ENCODE data around the gene CFAP46.

The CFAP46 gene

DNA sequence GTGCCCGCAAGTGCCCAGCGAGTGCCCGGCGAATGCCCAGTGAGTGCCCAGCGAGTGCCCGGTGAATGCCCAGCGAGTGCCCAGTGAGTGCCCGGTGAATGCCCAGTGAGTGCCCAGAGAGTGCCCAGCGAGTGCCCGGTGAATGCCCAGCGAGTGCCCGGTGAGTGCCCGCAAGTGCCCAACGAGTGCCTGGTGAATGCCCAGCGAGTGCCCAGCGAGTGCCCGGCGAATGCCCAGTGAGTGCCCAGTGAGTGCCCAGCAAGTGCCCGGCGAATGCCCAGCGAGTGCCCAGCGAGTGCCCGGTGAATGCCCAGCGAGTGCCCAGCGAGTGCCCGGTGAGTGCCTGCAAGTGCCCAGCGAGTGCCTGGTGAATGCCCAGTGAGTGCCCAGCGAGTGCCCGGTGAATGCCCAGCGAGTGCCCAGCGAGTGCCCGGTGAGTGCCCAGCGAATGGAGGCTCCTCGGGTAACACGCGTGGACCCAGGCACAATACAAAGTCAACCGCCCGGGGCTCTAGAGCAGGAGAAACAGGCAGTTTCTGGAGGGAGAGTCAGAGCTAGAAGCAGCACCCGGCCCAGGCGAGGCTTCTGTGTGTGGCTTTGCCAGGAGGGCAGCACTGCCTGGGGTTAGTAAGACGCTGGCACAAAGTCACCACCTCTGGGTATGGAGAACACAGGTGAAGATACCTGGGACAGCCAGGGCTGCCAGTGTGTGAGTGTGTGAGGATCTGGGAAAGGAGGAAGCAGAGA is 38.2 kb upstream of the CFAP46 start:
- DNase-seq, result no peak
- in situ Hi-C loops (cut with MboI; ENCODE audit: low pct_unique_long_range_greater_than_20kb, low sequenced_read_pairs), result no loop called here

DNA sequence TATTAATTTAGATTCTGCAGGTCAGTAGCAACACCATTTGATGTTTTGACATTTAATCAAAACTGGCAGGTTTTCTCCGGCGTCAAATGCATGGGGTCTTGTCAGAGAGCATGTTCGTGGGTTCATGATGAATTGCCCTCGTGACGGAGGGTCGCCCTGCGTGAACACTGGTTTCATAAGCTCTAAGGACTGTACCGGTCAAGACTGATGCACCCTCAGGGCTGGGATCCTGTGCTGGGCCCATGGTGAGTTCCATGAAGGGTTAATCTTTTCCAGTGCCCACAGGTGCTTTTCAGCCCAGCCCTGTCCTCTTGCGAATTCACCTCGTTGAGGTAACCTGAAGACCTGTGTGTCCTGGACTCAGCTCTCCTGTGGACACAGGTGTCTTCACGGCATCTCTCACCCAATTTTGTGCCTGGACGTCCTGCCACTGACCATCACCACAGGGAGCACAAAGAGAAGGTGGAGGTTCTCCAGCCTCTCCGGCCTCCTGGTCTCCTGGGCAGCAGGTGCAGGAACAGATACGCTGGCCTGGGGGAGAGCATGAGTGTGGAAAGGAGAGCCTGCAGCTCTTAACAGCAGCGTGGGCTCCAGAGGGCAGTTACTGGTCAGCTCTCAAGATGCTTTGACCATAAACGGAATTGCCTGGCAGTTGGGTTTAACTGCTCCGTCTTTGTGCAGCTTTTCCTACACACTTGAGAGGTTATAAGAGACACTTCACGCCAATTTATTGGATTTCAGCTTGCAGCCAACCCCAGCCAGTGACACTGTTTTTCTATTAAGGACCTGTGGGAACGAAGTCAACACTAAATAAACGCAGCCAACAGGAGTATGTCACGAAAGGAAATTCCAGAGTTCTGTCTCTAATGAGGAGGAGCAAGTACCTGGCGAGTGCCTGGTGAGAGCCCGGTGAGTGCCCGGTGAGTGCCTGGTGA is 37.4 kb upstream of the CFAP46 start:
- in situ Hi-C loops (cut with MboI; ENCODE audit: low pct_unique_long_range_greater_than_20kb, low sequenced_read_pairs), result no loop called here
- no peak for DNase-seq

DNA sequence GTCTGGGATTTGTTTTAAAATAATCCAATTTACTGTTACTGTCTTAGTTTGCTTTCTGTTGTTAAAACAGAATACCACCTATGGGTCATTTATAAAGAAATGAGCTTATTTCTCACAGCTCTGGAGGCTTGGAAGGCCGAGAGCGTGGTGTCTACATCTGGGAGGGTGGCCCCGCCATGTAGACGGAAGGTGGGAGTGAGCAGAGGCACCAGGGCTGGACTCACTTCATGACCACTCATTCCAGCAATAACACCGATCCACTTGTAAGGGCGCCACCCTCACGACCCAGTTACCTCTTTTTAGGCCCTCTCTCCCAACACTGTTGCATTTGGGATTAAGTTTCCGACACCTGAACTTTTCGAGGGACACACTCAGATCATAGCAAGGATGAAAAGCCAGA is 36.2 kb upstream of the CFAP46 start:
- in situ Hi-C loops (cut with MboI; ENCODE audit: low pct_unique_long_range_greater_than_20kb, low sequenced_read_pairs), result no loop called here
- DNase-seq, result no peak

DNA sequence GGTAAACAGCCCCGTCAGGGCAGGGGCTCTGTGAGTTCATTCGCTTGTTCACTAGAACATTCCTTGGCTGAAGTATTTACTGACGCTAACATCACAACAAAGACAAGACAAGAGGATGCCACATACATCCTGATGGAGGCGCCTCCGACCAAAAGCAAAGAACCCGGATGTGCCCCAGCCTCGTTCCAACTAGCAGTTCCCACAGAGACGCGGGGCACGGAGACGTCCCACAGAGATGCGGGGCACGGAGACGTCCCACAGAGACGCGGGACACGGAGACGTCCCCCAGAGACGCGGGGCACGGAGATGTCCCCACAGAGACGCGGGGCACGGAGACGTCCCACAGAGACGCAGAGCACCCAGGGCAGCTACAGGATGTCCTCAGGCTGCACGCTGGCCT is 35.4 kb upstream of the CFAP46 start:
- in situ Hi-C loops (cut with MboI; ENCODE audit: low pct_unique_long_range_greater_than_20kb, low sequenced_read_pairs), result no loop called here
- DNase-seq, result no peak

DNA sequence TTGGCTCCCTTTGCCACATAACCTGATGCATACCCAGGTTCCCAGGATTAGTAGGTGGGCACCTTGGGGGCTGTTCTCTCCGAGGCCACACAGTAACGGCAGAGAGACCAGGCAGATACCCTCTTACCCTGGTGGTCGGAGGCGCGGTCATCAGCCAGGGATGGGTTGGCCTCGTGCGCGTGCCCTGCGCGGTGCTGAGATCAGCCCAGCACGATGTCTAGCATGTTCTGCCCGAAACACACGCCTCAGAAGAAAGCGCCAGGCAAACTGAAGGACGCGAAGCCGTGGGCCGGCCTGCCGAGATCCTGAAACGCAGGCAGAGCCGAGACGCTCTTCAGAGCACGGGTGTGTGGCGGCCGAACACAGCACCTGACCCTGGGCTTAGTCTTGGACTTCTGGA is 34.7 kb upstream of the CFAP46 start:
- in situ Hi-C loops (cut with MboI; ENCODE audit: low pct_unique_long_range_greater_than_20kb, low sequenced_read_pairs), result no loop called here
- DNase-seq, result no peak

DNA sequence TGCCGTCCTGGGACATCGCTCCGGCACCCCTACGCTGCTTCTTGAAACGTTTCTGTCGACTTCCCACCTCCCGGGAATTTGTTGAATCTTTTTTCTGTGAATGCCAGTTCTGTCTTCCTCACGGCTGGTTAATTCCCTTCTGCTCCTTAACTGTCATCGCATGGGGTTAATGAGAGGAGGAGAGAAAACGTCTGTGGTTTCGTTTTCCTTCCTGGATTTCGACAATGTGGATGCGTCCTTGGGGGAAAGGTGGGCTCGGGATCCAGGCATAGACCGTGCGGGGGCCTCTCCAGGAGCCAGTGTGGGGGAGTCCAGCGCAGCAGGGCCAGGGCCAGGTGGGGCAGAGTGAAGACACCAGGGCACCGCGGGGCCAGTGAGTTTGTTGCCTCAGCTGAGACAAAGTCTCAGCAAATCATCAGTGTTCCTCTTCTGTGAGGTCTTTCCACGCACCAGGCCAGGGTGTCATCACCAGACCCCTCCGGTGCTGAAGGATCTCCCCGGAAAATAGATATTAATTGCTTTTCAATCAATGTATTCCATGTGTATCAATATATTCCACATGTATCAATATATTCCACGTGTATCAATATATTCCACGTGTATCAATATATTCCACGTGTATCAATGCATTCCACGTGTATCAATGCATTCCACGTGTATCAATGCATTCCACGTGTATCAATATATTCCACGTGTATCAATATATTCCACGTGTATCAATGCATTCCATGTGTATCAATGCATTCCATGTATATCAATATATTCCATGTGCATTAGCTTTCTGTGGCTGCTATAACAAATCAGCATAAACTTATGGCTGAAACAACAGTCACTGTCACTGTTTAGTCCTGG is 33.7 kb upstream of the CFAP46 start:
- in situ Hi-C loops (cut with MboI; ENCODE audit: low pct_unique_long_range_greater_than_20kb, low sequenced_read_pairs), result no loop called here
- DNase-seq, result no peak

DNA sequence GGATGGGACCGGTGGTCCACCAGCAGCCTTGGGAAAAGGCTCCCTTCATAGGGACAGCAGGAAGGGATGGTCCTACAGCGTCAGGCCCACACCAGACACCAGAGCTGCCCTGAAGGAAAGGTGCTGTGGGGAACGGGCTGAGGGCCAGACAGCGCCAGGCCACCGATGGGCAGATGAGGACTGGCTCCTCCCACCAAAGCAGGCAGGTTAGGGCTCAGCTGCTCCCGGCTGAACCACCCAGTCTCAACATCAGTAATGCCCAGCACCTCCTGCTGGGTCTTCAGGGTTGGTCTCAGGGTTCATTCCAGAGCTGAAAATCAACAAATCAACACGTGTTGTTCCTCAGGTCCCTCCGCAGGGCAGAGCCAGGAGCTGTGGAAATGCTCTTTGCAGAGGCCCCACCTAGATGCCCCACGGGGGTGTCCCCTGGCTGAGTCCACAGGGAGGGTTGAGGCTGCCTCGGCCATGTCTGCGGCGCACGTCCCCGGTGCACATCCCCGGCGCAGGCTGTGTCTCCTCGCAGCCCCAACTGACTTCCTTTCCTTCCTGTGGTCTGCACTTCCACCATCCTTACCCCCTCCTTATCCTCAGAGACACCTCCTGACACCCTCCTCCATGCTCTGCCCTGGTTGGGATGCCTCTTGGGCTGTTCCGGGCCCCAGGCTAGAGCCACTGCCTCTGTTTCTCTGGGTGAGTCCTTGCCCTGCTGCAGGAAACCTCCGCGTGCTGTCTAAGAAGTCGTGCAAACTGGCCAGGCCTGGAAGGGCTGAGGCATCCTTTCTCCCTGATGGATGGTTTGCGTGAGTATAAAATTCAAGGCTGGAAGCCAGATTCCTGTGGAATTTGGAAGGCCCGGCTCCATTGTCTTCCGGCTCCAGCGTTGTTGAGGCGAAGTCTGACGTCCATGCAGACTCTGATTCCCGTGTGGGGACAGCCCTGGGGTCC is 32.8 kb upstream of the CFAP46 start:
- DNase-seq, result no peak
- in situ Hi-C loops (cut with MboI; ENCODE audit: low pct_unique_long_range_greater_than_20kb, low sequenced_read_pairs), result no loop called here

DNA sequence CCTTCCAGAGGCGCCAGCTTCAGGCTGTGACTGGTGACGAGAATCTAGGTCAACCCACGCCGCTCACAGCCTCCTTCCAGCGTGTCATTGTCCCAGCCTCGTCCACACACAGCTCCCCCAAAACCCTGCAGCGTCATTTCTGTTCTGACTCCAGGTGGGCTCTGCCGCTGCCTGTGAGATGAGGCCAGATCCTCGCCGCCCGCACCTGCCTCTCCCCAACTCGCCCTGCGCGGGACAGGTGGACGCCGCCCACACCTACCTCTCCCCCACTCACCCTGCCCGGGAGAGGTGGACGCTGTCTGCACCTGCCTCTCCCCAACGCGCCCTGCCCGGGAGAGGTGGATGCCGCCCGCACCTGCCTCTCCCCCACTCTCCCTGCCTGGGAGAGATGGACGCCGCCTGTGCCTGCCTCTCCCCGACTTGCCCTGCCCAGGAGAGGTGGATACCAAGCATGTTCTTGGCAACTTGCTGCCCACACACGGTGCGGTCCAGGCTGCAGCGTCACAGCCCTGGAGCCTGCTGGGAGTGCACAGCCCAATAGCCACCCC is 32.0 kb upstream of the CFAP46 start:
- DNase-seq, result no peak
- in situ Hi-C loops (cut with MboI; ENCODE audit: low pct_unique_long_range_greater_than_20kb, low sequenced_read_pairs), result no loop called here

DNA sequence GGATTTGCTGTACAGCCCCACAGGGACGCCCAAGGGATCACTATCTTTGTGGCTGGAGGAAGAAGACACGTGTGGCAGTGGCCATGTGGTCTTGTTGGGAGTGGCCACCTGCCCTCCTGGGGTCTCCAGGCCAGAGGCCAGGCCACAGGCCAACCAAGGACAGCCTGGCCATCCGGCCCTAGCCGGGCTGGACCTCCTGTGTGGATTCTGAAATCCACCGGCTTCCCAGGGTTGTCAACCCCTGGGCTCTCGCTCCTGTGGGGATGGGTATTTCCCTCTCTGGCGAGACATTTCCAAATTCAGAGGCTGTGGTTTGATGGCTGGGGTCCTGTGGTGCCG is 31.5 kb upstream of the CFAP46 start:
- no peak for DNase-seq
- in situ Hi-C loops (cut with MboI; ENCODE audit: low pct_unique_long_range_greater_than_20kb, low sequenced_read_pairs), result no loop called here

DNA sequence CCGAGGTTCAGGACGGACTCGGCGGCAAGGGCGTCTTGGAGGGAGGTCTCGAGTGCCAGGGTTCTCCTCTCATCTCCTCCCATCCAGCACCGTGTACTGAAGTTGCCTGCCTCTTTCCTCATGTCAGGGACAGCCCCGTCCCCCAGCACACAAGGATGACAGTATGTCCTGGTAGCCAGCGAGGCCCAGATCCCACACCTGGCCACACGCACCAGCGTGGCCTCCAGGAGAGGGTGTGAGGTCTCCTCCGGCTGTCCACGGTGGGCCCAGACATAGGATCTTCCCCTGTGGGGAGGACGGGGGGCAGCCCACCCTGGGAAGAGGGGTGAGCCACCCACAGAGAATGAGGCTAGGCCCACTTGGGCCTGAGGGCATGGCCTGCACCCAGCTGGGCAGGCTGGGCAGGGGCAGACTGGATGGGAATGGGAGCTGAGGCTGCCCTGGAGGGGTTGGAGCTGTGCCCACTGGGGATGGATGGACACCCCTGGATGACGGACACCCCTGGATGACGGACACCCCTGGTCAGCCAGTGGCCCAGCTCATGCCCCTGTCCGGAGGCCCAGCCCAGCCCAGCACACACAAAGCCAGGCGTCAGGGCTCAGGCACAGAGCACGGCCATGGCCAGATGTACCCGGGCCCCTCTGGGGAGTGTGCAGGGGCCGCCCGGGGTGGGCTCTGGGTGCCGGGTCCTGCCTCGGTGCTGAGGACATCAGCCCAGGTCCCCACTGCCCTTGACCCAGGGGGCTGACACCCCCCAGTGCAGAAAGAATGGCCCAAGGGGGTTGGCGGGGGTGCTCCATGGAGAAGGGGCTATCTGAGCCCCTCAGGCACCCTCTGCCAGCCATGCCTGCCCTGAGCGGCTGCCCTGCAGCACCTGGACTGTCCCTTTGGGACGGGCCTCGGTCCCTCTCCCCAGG is 30.9 kb upstream of the CFAP46 start:
- in situ Hi-C loops (cut with MboI; ENCODE audit: low pct_unique_long_range_greater_than_20kb, low sequenced_read_pairs), result no loop called here
- no peak for DNase-seq

DNA sequence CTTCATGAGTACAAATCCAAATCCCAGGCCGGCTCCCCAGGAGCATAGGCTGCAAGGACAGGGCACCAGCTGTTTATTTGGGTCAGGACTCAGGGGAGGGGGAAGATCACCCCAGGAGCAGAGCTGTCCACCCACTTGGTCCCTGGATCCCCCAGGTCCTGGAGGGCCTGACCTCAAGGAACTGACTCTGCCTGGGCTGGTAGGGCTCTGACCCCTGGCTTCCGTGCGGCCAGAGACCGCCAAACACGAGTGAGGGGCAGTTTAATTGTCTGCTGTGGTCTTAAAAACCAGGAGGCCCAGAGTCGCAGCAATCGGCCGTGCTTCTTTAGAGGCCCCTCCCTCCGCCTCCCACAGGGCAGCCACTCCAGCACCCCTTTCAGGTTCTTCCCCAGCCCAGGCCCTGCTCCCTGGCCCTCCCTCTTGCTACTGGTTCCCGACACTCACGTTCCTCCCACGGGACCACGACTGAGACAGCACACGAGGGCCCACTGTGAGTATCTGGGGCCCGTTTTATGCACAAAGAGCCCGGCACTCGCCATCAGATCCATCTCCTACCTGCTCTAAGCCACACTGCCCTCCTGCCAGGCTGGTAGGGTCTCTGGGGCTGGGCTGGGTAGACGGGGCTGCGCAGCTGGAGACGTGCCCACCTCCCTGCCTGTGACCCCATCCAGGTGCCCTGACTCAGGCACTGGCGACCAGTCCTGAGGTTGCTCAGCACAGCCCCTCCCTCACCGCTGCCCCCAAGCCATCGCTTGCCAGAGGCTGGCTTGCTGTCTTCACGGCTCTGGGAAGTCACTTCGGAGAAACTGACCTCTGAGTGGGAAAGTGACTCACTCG is 30.0 kb upstream of the CFAP46 start:
- no peak for DNase-seq
- in situ Hi-C loops (cut with MboI; ENCODE audit: low pct_unique_long_range_greater_than_20kb, low sequenced_read_pairs), result no loop called here

DNA sequence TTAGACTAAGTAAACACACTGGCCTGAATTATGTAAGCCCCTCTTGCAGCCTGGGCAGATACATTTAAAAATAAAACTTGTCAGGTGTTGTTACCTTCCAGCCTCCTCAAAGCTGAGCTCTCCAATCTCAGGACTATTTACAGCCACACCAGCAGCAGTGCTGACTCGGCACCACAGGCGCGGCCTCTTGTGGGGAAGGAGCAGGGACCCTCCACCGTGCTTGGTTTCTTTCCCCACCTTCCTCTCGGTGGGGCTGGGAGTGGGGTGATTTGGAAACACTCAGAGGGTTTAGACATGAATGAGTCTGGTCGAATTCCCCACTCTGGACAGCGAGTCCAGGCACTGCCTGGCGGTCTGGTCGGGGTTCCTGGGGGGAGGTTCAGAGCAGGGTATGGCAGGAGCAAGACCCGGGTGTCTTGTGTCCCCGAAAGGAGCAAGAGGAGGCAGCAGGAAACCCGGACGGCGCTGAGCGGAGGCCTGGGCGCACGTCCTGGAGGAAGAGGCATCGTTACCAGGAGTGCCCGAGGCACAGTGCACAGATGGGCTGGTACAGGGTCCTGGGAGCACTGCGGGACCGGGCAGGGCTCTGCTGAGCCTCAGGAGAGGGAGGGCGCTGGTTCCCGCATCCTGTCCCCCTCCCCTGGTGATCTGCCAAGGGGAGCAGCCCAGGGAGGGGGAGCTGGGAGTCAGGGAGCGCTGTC is 29.2 kb upstream of the CFAP46 start:
- in situ Hi-C loops (cut with MboI; ENCODE audit: low pct_unique_long_range_greater_than_20kb, low sequenced_read_pairs), result no loop called here
- DNase-seq, result no peak

DNA sequence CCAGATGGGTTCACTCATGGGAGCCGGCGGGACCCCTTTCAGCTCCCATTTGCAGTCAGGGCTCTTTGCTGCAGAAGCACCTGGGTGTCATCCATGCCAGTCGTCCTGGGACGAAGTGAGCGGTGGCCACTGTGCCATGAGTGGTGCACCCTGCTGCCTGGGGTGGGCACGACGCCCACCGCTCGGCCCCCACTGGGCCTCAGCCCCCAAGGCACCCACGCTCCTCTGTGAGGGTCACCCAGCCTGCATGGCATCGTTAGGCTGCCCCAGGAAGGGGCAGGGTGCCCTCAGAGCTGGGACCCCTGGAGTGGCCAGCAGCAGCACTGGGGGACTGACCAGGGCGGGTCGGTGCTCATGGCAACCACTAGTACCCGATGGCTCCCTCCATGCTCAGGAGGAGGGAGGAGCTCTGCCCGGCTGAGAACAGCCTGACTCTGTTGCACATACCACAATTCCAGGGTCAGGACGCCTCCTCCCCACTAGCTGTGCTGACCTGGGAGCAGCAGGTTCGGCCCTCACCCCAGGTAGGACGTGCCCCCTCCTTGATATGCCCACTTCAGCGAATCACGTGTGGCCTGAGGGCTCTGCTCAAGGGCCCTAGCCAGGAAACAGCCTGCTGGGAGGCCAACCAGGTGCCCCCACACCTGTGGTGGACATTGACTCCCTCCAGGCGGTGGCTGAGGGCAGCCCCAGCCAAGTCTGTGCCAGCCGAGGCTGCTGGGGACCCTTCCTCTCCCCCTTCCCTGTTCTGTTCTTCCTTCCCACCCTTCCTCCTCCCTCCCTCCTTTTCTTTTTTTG is 28.5 kb upstream of the CFAP46 start:
- DNase-seq, result no peak
- in situ Hi-C loops (cut with MboI; ENCODE audit: low pct_unique_long_range_greater_than_20kb, low sequenced_read_pairs), result no loop called here

DNA sequence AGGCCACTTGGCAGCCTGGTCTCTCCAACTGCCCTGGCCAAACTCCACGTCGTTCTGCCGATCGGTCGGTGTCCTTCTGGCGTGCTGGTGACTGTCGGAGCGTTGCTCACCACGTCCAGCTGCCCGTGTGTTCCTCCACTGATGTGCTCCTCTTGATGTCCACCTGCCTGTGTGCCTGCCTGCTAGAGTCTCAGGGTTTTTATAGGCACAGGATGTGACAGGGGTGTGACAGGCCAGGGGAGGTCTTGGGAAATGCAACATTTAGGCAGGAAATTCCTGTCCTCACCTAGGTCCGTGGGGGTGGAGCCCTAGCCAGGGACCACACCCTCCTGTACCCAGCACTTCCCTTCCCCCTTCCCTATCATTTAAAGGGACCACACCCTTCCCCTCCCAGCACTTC is 25.2 kb upstream of the CFAP46 start:
- DNase-seq, result no peak
- in situ Hi-C loops (cut with MboI; ENCODE audit: low pct_unique_long_range_greater_than_20kb, low sequenced_read_pairs), result no loop called here

DNA sequence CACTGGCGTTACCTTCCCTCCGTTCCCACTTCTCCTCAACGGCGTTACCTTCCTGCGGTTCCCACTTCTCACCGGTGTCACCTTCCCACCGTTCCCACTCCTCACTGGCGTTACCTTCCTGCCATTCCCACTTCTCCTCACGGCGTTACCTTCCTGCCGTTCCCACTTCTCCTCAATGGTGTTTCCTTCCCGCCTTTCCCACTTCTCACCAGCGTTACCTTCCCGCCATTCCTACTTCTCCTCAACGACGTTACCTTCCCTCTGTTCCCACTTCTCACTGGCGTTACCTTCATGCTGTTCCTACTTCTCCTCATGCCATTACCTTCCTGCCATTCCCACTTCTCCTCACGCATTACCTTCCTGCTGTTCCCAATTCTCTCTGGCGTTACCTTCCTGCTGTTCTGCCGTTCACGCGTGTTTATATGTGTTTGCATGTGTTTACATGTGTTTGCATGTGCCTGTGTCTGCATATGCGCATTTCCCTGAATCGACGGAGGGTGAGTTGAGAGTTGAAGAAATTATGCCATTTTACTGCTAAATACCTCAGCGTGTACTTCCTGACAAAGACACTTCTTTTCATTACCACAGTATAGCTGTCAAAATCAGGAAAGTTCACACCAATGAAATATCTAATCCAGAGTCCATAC is 23.2 kb upstream of the CFAP46 start:
- DNase-seq, result no peak
- in situ Hi-C loops (cut with MboI; ENCODE audit: low pct_unique_long_range_greater_than_20kb, low sequenced_read_pairs), result no loop called here

Measured in KBM-7 (cell line).